Lung (tissue), 16 donors: ENCODE measurements around the gene GLUL. TPM values are rescaled to one million over a fixed set of nuclear protein-coding genes. Genes with fewer than 3 reads are reported as not detected.
A peak's percentile ranks its signal among the peaks of the same experiment; 100 is the strongest.

Experiments used
- ATAC-seq: fragments of 200-7000 bp; cut with Tn5 transposase; one replicate; pipeline ENCODE4 v1.9.1; 2020; ENCODE audit warnings: moderate number of reproducible peaks; ENCODE audit not compliant: insufficient read depth, low FRiP score
- DNase-seq, 3 donors: peaks; one replicate each; pipeline ENCODE4 v3.0.0-alpha.2; 2013 to 2017
- H3K27ac ChIP-seq, 2 donors: one replicate each; pipeline ENCODE4 v1.5.1; 2013; ENCODE audit warnings: mild to moderate bottlenecking in 2 of 2, moderate library complexity in 2 of 2, control low read depth in 1 of 2, inconsistent platforms in 1 of 2, low read depth in 1 of 2, low read length in 1 of 2
- H3K27me3 ChIP-seq, 3 donors: one replicate each; pipeline ENCODE4 v1.5.1; 2013; ENCODE audit warnings: low read length in 2 of 3; ENCODE audit not compliant: control insufficient read depth in 3 of 3, insufficient read depth in 3 of 3
- H3K36me3 ChIP-seq, 4 donors: one replicate each; pipeline ENCODE4 v1.5.1; 2013; ENCODE audit warnings: low read length in 4 of 4, mild to moderate bottlenecking in 1 of 4, moderate library complexity in 1 of 4; ENCODE audit not compliant: control insufficient read depth in 4 of 4, insufficient read depth in 4 of 4
- H3K4me1 ChIP-seq, 5 donors: one replicate each; pipeline ENCODE4 v1.5.1; 2013; ENCODE audit warnings: low read length in 5 of 5, mild to moderate bottlenecking in 2 of 5, moderate library complexity in 1 of 5; ENCODE audit not compliant: control insufficient read depth in 5 of 5, insufficient read depth in 5 of 5
- H3K4me3 ChIP-seq: one replicate; pipeline ENCODE4 v1.5.1; 2013; ENCODE audit warnings: mild to moderate bottlenecking, control low read depth, moderate library complexity
- H3K9ac ChIP-seq, 2 donors: one replicate each; pipeline ENCODE4 v1.5.1; 2013; ENCODE audit warnings: low read length in 2 of 2, control low read depth in 1 of 2; ENCODE audit not compliant: insufficient read depth in 1 of 2
- H3K9me3 ChIP-seq, 4 donors: one replicate each; pipeline ENCODE4 v1.5.1; 2013; ENCODE audit warnings: low read length in 3 of 4, mild to moderate bottlenecking in 1 of 4, moderate library complexity in 1 of 4; ENCODE audit not compliant: control insufficient read depth in 4 of 4, insufficient read depth in 3 of 4
- WGBS, 2 donors: extraction: QIAGEN DNeasy Blood & Tissue Kit; methylation state at CpG; one replicate each; pipeline ENCODE4 v1.1.7; 2013; 5-methylcytosine and 5-hydroxymethylcytosine counted together
- long read RNA-seq, 5 donors: transcript quantifications; one replicate each; lab custom pipeline, GENCODE V29; 2026
- polyA plus RNA-seq, 2 donors: library from polyadenylated mRNA; stranded (reverse); fragments of 200-250 nt; gene quantifications; one replicate each; pipeline ENCODE4 v1.2.1, GENCODE V29; 2013
- total RNA-seq, 2 donors: library from RNA; depleted of rRNA in 1 of 2; stranded (reverse); fragments of >200 nt in 1 of 2; gene quantifications; one replicate each; pipeline ENCODE4 v1.2.1, GENCODE V29; 2014 to 2021
- TF ChIP-seq, protein P1 (sequence below): IDR thresholded peaks from 2 replicates; pipeline ENCODE4 v1.5.1; 2012; ENCODE audit warnings: mild to moderate bottlenecking; ENCODE audit errors: control extremely low read depth, extremely low read depth
- donor health status: control.
- donor health status: control.
- donor health status: Bipolar disorder and iron deficiency.
- donor health status: healthy.
- donor health status: DM: yes; HTN: yes; CAD: no.

Gene GLUL
- total RNA-seq = 1,000 to 10,000 TPM in 1 of 2 donors, 100 to 1,000 TPM in 1; 754 to 1,619 TPM
- 1,000 to 10,000 TPM in 1 of 2 donors, 100 to 1,000 TPM in 1; 209 to 2,889 TPM for polyA plus RNA-seq
- long read RNA-seq, donor 1, full-length matches to known transcripts = 81 of 96 reads
- long read RNA-seq, donor 1, partial matches to known transcripts = 15 of 96 reads
- long read RNA-seq, donor 1, other reads (novel, unspliced or antisense) = 0 of 96 reads
- long read RNA-seq, donor 2, full-length matches to known transcripts = 36 of 121 reads
- long read RNA-seq, donor 2, partial matches to known transcripts = 85 of 121 reads
- long read RNA-seq, donor 2, other reads (novel, unspliced or antisense) = 0 of 121 reads
- long read RNA-seq, donor 3, full-length matches to known transcripts = 47 of 57 reads
- long read RNA-seq, donor 3, partial matches to known transcripts = 10 of 57 reads
- long read RNA-seq, donor 3, other reads (novel, unspliced or antisense) = 0 of 57 reads
- long read RNA-seq, donor 4, full-length matches to known transcripts = 42 of 49 reads
- long read RNA-seq, donor 4, partial matches to known transcripts = 7 of 49 reads
- long read RNA-seq, donor 4, other reads (novel, unspliced or antisense) = 0 of 49 reads
- long read RNA-seq, donor 5, full-length matches to known transcripts = 102 of 121 reads
- long read RNA-seq, donor 5, partial matches to known transcripts = 19 of 121 reads
- long read RNA-seq, donor 5, other reads (novel, unspliced or antisense) = 0 of 121 reads

GRCh38 chr1:182391362-182392049, at the start of gene GLUL:
Gene GLUL (minus strand): TSS chr1:182391790. CDS start chr1:182388737, 3,053 bp downstream.
- peak; percentile 88 for ATAC-seq
- Histone ChIP-seq H3K4me1 (peaks cover 0 to 22% (median 4%) of the 10 kb centered on the region in 5 donors), H3K27ac (peak within 1 kb of the TSS; percentile 95 to 99)

GRCh38 chr1:182438326-182438725, 46.7 kb upstream of the GLUL start:
- Histone ChIP-seq H3K4me1 (no peaks in the 10 kb centered on the region), H3K27ac (no peak overlapping the region), H3K4me3 (no peak overlapping the region), H3K27me3 (no peaks in the 10 kb centered on the region), H3K36me3 (no peaks in the 10 kb centered on the region), H3K9ac (no peak overlapping the region), H3K9me3 (peaks cover 0 to 2% (median 0%) of the 10 kb centered on the region in 4 donors)
- no peak for DNase-seq
- TF ChIP-seq, protein P1, sequence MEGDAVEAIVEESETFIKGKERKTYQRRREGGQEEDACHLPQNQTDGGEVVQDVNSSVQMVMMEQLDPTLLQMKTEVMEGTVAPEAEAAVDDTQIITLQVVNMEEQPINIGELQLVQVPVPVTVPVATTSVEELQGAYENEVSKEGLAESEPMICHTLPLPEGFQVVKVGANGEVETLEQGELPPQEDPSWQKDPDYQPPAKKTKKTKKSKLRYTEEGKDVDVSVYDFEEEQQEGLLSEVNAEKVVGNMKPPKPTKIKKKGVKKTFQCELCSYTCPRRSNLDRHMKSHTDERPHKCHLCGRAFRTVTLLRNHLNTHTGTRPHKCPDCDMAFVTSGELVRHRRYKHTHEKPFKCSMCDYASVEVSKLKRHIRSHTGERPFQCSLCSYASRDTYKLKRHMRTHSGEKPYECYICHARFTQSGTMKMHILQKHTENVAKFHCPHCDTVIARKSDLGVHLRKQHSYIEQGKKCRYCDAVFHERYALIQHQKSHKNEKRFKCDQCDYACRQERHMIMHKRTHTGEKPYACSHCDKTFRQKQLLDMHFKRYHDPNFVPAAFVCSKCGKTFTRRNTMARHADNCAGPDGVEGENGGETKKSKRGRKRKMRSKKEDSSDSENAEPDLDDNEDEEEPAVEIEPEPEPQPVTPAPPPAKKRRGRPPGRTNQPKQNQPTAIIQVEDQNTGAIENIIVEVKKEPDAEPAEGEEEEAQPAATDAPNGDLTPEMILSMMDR = no peak
- no peak for ATAC-seq
- WGBS, 2 donors = 87 to 94% methylated on average over 1 of the region's 1 CpG

More at GRCh38 chr1:182391362-182392049, at the start of gene GLUL:
- DNase-seq = peak; percentile 97 to 98 (median 98)
- no peaks in the 10 kb centered on the region for H3K9me3 ChIP-seq
- peaks cover 14 to 32% (median 20%) of the 10 kb centered on the region in 4 donors for H3K36me3 ChIP-seq
- no peaks in the 10 kb centered on the region for H3K27me3 ChIP-seq
- TF ChIP-seq, protein P1 = no peak
- WGBS, 2 donors = 0 to 1% methylated on average over 64 to 70 of the region's 70 CpGs
- H3K4me3 ChIP-seq = peak within 1 kb of the TSS; percentile 87
- H3K9ac ChIP-seq = peak within 1 kb of the TSS; percentile 76 to 89

DNA sequence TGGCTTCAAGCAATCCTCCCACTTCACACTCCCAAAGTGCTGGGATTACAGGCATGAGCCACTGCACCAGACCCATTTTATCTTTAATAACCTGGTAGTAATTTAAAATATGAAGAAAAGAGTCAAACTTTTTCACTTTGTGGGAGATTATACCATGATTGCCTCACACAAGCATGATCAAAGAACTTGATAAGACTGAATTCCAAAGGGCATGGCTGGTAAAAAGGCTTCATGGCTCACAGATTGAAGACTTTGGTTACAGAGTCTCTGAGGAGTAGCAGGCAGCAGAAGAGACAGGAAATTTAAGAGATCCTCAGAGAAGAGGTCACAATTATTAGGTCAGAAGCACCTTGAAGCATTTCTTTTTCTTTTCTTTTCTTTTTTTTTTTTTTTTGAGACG, 42.0 kb upstream of the GLUL start:
- Histone ChIP-seq H3K27ac (no peak overlapping the region), H3K9ac (no peak overlapping the region), H3K4me1 (no peaks in the 10 kb centered on the region), H3K9me3 (peaks cover 0 to 2% (median 0%) of the 10 kb centered on the region in 4 donors), H3K27me3 (no peaks in the 10 kb centered on the region), H3K36me3 (no peaks in the 10 kb centered on the region), H3K4me3 (no peak overlapping the region)
- DNase-seq (no peak), ATAC-seq (no peak)
- 83 to 100% methylated on average over 1 of the region's 1 CpG for WGBS, 2 donors
- TF ChIP-seq, protein P1 = no peak
